DOHH2 (cell line): ENCODE results near the gene TRABD.

ENCODE experiments used
- H3F3A ChIP-seq: fragments of 200-600 bp; sonication (generic), shearing (Covaris generic); 2 replicates; pipeline ENCODE4 v1.6.0; 2016; ENCODE audit warnings: antibody characterized with exemption, mild to moderate bottlenecking; ENCODE audit not compliant: control insufficient read depth, insufficient read depth
- H3K27ac ChIP-seq: fragments of 200-600 bp; sonication (generic); 2 replicates; pipeline ENCODE4 v1.5.1; 2014; ENCODE audit warnings: low read depth, mild to moderate bottlenecking, low read length, moderate library complexity
- H3K27me3 ChIP-seq: fragments of 200-600 bp; sonication (generic); 2 replicates; pipeline ENCODE4 v1.6.1; 2014; ENCODE audit warnings: mild to moderate bottlenecking, low read length, mixed read lengths; ENCODE audit not compliant: control insufficient read depth
- H3K36me3 ChIP-seq: fragments of 200-600 bp; sonication (generic); 2 replicates; pipeline ENCODE4 v1.6.1; 2014; ENCODE audit warnings: mild to moderate bottlenecking, low read length, moderate library complexity, mixed read lengths; ENCODE audit not compliant: control insufficient read depth
- H3K4me1 ChIP-seq: fragments of 200-600 bp; sonication (generic); 2 replicates; pipeline ENCODE4 v1.6.1; 2014; ENCODE audit warnings: mild to moderate bottlenecking, low read length, mixed read lengths; ENCODE audit not compliant: control insufficient read depth
- H3K4me2 ChIP-seq: fragments of 200-600 bp; sonication (generic); 2 replicates; pipeline ENCODE4 v1.6.0; 2014; ENCODE audit warnings: mild to moderate bottlenecking, low read length, moderate library complexity
- H3K4me3 ChIP-seq: fragments of 200-600 bp; sonication (generic); 2 replicates; pipeline ENCODE4 v1.5.1; 2014; ENCODE audit warnings: mild to moderate bottlenecking, low read length, mixed read lengths
- H3K79me2 ChIP-seq: fragments of 200-600 bp; sonication (generic); 2 replicates; pipeline ENCODE4 v1.6.1; 2014; ENCODE audit warnings: mild to moderate bottlenecking, low read length, mixed read lengths; ENCODE audit not compliant: control insufficient read depth
- H3K9me2 ChIP-seq: fragments of 200-600 bp; sonication (generic); replicated peaks from 2 replicates; pipeline ENCODE4 v1.6.1; 2014; ENCODE audit warnings: mild to moderate bottlenecking, low read length, mixed read lengths; ENCODE audit not compliant: control insufficient read depth
- H3K9me3 ChIP-seq: fragments of 200-600 bp; sonication (generic); 2 replicates; pipeline ENCODE4 v1.6.1; 2014; ENCODE audit warnings: antibody characterized with exemption, low read length, mixed read lengths; ENCODE audit not compliant: control insufficient read depth, insufficient read depth
- H4K20me1 ChIP-seq: fragments of 200-600 bp; sonication (generic); 2 replicates; pipeline ENCODE4 v1.6.0; 2014; ENCODE audit warnings: low read depth, mild to moderate bottlenecking, antibody characterized with exemption, low read length, moderate library complexity; ENCODE audit not compliant: control insufficient read depth, insufficient read depth
- CTCF ChIP-seq: fragments of 200-600 bp; sonication (generic); IDR thresholded peaks from one replicate; pipeline ENCODE4 v1.5.1; 2014; ENCODE audit warnings: antibody characterized with exemption, mild to moderate bottlenecking, low read depth, low read length; ENCODE audit not compliant: poor library complexity, severe bottlenecking
- EZH2phosphoT487 ChIP-seq: fragments of 200-600 bp; sonication (generic); IDR thresholded peaks from 2 replicates; pipeline ENCODE4 v1.6.1; 2017; ENCODE audit warnings: borderline replicate concordance, mild to moderate bottlenecking, antibody characterized with exemption, low read length, moderate library complexity, mixed read lengths

TRABD gene

GRCh38 chr22:50180727-50181521 is 4.8 kb upstream of the TRABD start:
- no peaks in the 10 kb centered on the region for H3K9me3 ChIP-seq
- H3K79me2 ChIP-seq: peaks cover 5% of the 10 kb centered on the region
- H3K27me3 ChIP-seq: no peaks in the 10 kb centered on the region
- no peaks in the 10 kb centered on the region for H3K36me3 ChIP-seq
- no peak overlapping the region for H3K4me2 ChIP-seq
- no peaks in the 10 kb centered on the region for H4K20me1 ChIP-seq
- H3K27ac ChIP-seq: no peak overlapping the region
- H3K9me2 ChIP-seq: no peaks in the 10 kb centered on the region
- no peaks in the 10 kb centered on the region for H3F3A ChIP-seq
- TF ChIP-seq EZH2phosphoT487 (no peak), CTCF (no peak)
- H3K4me3 ChIP-seq: no peak overlapping the region
- H3K4me1 ChIP-seq: peaks cover 24% of the 10 kb centered on the region

GRCh38 chr22:50182176-50183081 is 3.3 kb upstream of the TRABD start:
- Histone ChIP-seq H3K4me2 (no peak overlapping the region), H3K27ac (no peak overlapping the region)
- TF ChIP-seq CTCF (no peak), EZH2phosphoT487 (no peak)

GRCh38 chr22:50183141-50183971 is 2.4 kb upstream of the TRABD start:
- TF ChIP-seq EZH2phosphoT487 (no peak), CTCF (no peak)
- peaks cover 38% of the 10 kb centered on the region for H3K4me1 ChIP-seq
- peaks cover 12% of the 10 kb centered on the region for H3F3A ChIP-seq
- H4K20me1 ChIP-seq: no peaks in the 10 kb centered on the region
- peak overlapping the region; percentile 97; the same call in 1 of the 2 replicates for H3K4me2 ChIP-seq
- no peaks in the 10 kb centered on the region for H3K27me3 ChIP-seq
- H3K27ac ChIP-seq: no peak overlapping the region
- H3K79me2 ChIP-seq: peaks cover 29% of the 10 kb centered on the region
- peaks cover 20% of the 10 kb centered on the region for H3K36me3 ChIP-seq
- no peaks in the 10 kb centered on the region for H3K9me3 ChIP-seq
- H3K4me3 ChIP-seq: no peak overlapping the region
- no peaks in the 10 kb centered on the region for H3K9me2 ChIP-seq

More at GRCh38 chr22:50182176-50183081, 3.3 kb upstream of the TRABD start:
- H3K9me3 ChIP-seq: no peaks in the 10 kb centered on the region
- H3K9me2 ChIP-seq: no peaks in the 10 kb centered on the region
- no peaks in the 10 kb centered on the region for H4K20me1 ChIP-seq
- no peaks in the 10 kb centered on the region for H3K27me3 ChIP-seq
- peaks cover 28% of the 10 kb centered on the region for H3K4me1 ChIP-seq
- H3K79me2 ChIP-seq: peaks cover 20% of the 10 kb centered on the region
- no peak overlapping the region for H3K4me3 ChIP-seq
- H3F3A ChIP-seq: peaks cover 8% of the 10 kb centered on the region
- peaks cover 14% of the 10 kb centered on the region for H3K36me3 ChIP-seq
